PC-3 (cell line): ENCODE data around the gene SNRNP70. TPM values are rescaled to one million over a fixed set of nuclear protein-coding genes. Genes with fewer than 3 reads are reported as not detected.
A peak's percentile ranks its signal among the peaks of the same experiment; 100 is the strongest.

Experiments used
- ATAC-seq: fragments of 200-7000 bp; cut with Tn5 transposase; 2 replicates; pipeline ENCODE4 v1.9.1; 2020; ENCODE audit warnings: mild to moderate bottlenecking, moderate library complexity
- BruUV-seq: library from RNA; stranded (reverse); fragments of 400-500 nt; replicated peaks from 2 replicates; lab custom pipeline; 2021; lab: Mats Ljungman, UMichigan
- CTCF ChIA-PET: fragments of 300-600 bp; sonication (Branson Sonifier 250); formaldehyde crosslinking; loops from one replicate; lab custom pipeline; 2022; ENCODE audit warnings: antibody characterized with exemption; lab: Charles Lee
- POLR2A ChIA-PET: fragments of 300-600 bp; sonication (Branson Sonifier 250); formaldehyde crosslinking; loops from one replicate; lab custom pipeline; 2022; ENCODE audit warnings: antibody characterized with exemption; ENCODE audit not compliant: unreplicated experiment; lab: Charles Lee
- DNase-seq: peaks from one replicate; pipeline ENCODE4 v3.0.0-alpha.2; 2015
- H2AFZ ChIP-seq: fragments of 300-600 bp; sonication (generic); 2 replicates; pipeline ENCODE4 v1.6.0; 2016; ENCODE audit warnings: antibody characterized with exemption, low read length
- H3F3A ChIP-seq: fragments of 300-600 bp; sonication (generic); one replicate; pipeline ENCODE4 v1.6.0; 2017; ENCODE audit warnings: antibody characterized with exemption, low read length, control low read depth, mild to moderate bottlenecking; ENCODE audit not compliant: unreplicated experiment
- H3K27ac ChIP-seq: fragments of 300-600 bp; sonication (generic); 2 replicates; pipeline ENCODE4 v1.5.1; 2016; ENCODE audit warnings: mild to moderate bottlenecking, low read length
- H3K27me3 ChIP-seq: fragments of 300-600 bp; sonication (generic); 2 replicates; pipeline ENCODE4 v1.6.1; 2016; ENCODE audit warnings: low read length, mixed read lengths
- H3K36me3 ChIP-seq: fragments of 300-600 bp; sonication (generic); 2 replicates; pipeline ENCODE4 v1.6.1; 2016; ENCODE audit warnings: low read depth, mixed run types, low read length, mixed read lengths
- H3K4me1 ChIP-seq: fragments of 300-600 bp; sonication (generic); 2 replicates; pipeline ENCODE4 v1.5.1; 2016; ENCODE audit warnings: low read length; ENCODE audit not compliant: insufficient read depth
- H3K4me2 ChIP-seq: fragments of 300-600 bp; sonication (generic); 2 replicates; pipeline ENCODE4 v1.6.0; 2016; ENCODE audit warnings: low read length
- H3K4me3 ChIP-seq: fragments of 300-600 bp; sonication (generic); 2 replicates; pipeline ENCODE4 v1.5.1; 2016; ENCODE audit warnings: mild to moderate bottlenecking, low read length, mixed read lengths
- H3K79me2 ChIP-seq: fragments of 300-600 bp; sonication (generic); 2 replicates; pipeline ENCODE4 v1.6.1; 2017; ENCODE audit warnings: low read length, mixed read lengths
- H3K9ac ChIP-seq: fragments of 300-600 bp; sonication (generic); 2 replicates; pipeline ENCODE4 v1.6.0; 2016; ENCODE audit warnings: mild to moderate bottlenecking, low read length
- H3K9me2 ChIP-seq: fragments of 300-600 bp; sonication (generic); replicated peaks from 2 replicates; pipeline ENCODE4 v1.6.1; 2016; ENCODE audit warnings: mixed run types, low read length, mixed read lengths
- H3K9me3 ChIP-seq: fragments of 300-600 bp; sonication (generic); 2 replicates; pipeline ENCODE4 v1.6.1; 2016; ENCODE audit warnings: low read length, mixed read lengths
- H4K20me1 ChIP-seq: fragments of 300-600 bp; sonication (generic); 2 replicates; pipeline ENCODE4 v1.6.1; 2016; ENCODE audit warnings: low read length, mixed read lengths
- EZH2 ChIP-seq: fragments of 300-600 bp; sonication (generic); IDR thresholded peaks from one replicate; pipeline ENCODE4 v1.6.1; 2017; ENCODE audit warnings: antibody characterized with exemption, mild to moderate bottlenecking, low read length; ENCODE audit not compliant: unreplicated experiment
- EZH2phosphoT487 ChIP-seq: fragments of 300-600 bp; sonication (generic); IDR thresholded peaks from 2 replicates; pipeline ENCODE4 v1.6.1; 2018; ENCODE audit warnings: mild to moderate bottlenecking, antibody characterized with exemption, low read length, borderline replicate concordance
- intact Hi-C: fragments of 100-400 bp; cut with micrococcal nuclease; formaldehyde crosslinking; loops from 2 replicates; pipeline ENCODE4 v1.9.0; 2023
- total RNA-seq: library from RNA; depleted of rRNA; stranded (reverse); fragments of >200 nt; gene quantifications from 2 replicates; pipeline ENCODE4 v1.2.3, GENCODE V29; 2014
- TF ChIP-seq, protein P1 (sequence below): fragments of 300-600 bp; sonication (generic); conservative IDR thresholded peaks from 2 replicates; pipeline ENCODE4 v1.5.1; 2017; ENCODE audit warnings: antibody characterized with exemption, low read depth, mild to moderate bottlenecking, low read length

Gene SNRNP70
- total RNA-seq, 1 experiment from 2014 or later, result 367 TPM

DNA sequence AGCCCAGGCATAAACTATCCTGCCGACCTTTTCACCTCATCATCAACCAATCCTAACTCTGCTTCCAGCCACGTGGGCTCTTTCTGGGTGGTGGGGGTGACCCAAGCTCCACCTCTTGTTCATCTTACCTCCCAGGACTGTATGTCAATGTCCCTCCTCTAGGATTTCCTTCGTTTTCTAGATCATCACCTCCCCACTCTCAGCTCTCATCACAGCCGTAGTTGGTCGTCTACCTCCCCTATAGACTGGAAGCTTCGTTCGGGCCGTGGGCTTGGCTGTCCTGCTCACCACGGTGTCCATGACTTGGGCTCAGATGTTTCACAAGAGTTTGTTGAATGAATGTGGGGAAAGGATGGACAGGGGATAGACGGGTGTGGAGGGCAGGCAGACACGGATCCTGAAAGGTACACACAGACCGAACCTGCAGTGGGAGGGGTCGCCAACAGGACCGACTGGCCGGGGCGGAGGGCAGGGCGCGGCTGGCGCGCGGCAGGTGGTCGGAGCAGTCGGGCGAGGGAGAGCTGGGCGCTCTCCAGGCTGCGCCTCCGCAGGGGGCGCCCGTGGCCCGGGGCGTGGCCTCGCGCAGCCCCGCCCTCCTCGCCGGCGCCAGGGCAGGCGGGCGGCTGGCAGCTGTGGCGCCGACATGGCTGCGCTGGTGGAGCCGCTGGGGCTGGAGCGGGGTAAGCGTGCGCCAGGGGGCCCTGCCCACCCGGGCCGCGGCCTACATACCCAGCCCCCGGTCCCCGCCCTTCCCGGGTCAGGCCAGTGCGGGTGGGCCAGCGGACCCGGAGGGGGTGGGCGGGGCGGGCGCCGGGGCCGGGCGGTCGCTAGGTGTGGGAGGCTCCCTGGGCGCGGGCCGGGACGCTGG is 28.7 kb downstream of the SNRNP70 start, which contains the start of gene LIN7B:
Gene LIN7B, plus strand, starts transcription at position 609 of the 868 bp plus-strand sequence. Its CDS starts 35 bp downstream, at position 644.
- Histone ChIP-seq H3F3A (no peaks in the 10 kb centered on the region), H3K9ac (0 out of 2 replicates have a peak within 1 kb of the TSS, but pooled peaks have one; percentile 27), H3K4me2 (peak within 1 kb of the TSS; percentile 91), H2AFZ (peak within 1 kb of the TSS; percentile 95), H3K9me3 (no peaks in the 10 kb centered on the region), H3K4me1 (peaks cover 10% of the 10 kb centered on the region; the same call in 1 of the 2 replicates), H3K27ac (no peak within 1 kb of the TSS), H3K9me2 (no peaks in the 10 kb centered on the region), H3K4me3 (peak within 1 kb of the TSS; percentile 75), H3K36me3 (no peaks in the 10 kb centered on the region; the same call in 1 of the 2 replicates), H4K20me1 (no peaks in the 10 kb centered on the region), H3K27me3 (no peaks in the 10 kb centered on the region), H3K79me2 (no peaks in the 10 kb centered on the region)
- TF ChIP-seq EZH2phosphoT487 (no peak), EZH2 (no peak)
- TF ChIP-seq, protein P1, sequence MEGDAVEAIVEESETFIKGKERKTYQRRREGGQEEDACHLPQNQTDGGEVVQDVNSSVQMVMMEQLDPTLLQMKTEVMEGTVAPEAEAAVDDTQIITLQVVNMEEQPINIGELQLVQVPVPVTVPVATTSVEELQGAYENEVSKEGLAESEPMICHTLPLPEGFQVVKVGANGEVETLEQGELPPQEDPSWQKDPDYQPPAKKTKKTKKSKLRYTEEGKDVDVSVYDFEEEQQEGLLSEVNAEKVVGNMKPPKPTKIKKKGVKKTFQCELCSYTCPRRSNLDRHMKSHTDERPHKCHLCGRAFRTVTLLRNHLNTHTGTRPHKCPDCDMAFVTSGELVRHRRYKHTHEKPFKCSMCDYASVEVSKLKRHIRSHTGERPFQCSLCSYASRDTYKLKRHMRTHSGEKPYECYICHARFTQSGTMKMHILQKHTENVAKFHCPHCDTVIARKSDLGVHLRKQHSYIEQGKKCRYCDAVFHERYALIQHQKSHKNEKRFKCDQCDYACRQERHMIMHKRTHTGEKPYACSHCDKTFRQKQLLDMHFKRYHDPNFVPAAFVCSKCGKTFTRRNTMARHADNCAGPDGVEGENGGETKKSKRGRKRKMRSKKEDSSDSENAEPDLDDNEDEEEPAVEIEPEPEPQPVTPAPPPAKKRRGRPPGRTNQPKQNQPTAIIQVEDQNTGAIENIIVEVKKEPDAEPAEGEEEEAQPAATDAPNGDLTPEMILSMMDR, result peak; percentile 37
- no TSS peak for BruUV-seq
- intact Hi-C loops, result no loop called here
- ATAC-seq (peak; percentile 64), DNase-seq (peak; percentile 73)
- ChIA-PET POLR2A (no interaction called here), CTCF (interaction anchor here (1.5 to 2.0 kb wide), 2 partner anchors 14 to 16 kb away, joined by 5 to 15 read pairs; no protein-coding TSS in a partner anchor)

DNA sequence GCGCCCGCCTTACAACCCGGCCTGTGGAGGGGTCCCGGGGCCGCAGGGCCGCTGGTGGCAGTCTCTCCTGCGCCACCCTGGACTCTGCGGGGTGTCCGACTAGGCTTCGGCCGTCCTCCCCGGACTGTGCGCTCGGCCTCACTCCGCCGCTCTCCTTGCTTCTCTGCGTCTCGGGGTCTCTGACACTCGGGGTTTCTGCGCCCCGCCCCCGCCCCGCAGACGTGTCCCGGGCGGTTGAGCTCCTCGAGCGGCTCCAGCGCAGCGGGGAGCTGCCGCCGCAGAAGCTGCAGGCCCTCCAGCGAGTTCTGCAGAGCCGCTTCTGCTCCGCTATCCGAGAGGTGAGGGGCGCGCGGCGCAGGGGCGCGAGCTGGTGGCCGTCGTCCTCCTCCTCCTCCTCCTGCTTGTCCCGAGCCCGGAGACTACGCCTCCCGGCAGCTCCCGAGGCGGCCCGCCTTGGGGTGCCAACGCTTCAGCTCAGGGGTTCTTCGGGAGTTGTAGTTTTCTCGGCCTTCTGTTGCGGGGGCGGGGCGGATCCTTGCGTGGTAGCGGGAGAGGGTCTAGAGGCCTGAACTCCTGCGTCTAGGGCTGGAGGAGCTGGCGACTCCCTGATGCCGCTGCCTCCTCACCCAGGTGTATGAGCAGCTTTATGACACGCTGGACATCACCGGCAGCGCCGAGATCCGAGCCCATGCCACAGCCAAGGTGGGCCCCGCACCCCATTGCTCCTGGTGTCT is 29.5 kb downstream of the SNRNP70 start:
- Histone ChIP-seq H3K9ac (0 out of 2 replicates have a peak overlapping the region, but pooled peaks have one; percentile 27), H3F3A (no peaks in the 10 kb centered on the region), H3K27me3 (no peaks in the 10 kb centered on the region), H3K4me2 (peak overlapping the region; percentile 91), H3K4me1 (peaks cover 10% of the 10 kb centered on the region; the same call in 1 of the 2 replicates), H3K79me2 (no peaks in the 10 kb centered on the region), H4K20me1 (no peaks in the 10 kb centered on the region), H2AFZ (peak overlapping the region; percentile 76), H3K36me3 (no peaks in the 10 kb centered on the region), H3K4me3 (peak overlapping the region; percentile 75), H3K9me3 (no peaks in the 10 kb centered on the region), H3K27ac (no peak overlapping the region), H3K9me2 (no peaks in the 10 kb centered on the region)
- no TSS peak for BruUV-seq
- CTCF ChIA-PET, result interaction anchor here (1.5 to 2.0 kb wide), 2 partner anchors 13 to 17 kb away, joined by 5 to 15 read pairs; no protein-coding TSS in a partner anchor
- DNase-seq (no peak), ATAC-seq (no peak)
- TF ChIP-seq EZH2phosphoT487 (no peak), EZH2 (no peak)
- TF ChIP-seq, protein P1, result no peak
- intact Hi-C loops, result no loop called here
- POLR2A ChIA-PET, result interaction anchor here (0.6 kb wide), 1 partner anchor 337 kb away, joined by 3 read pairs; the partner anchor contains the start of gene PIH1D1
